ENCODE measurements around the gene PMAIP1.

PMAIP1 gene

DNA sequence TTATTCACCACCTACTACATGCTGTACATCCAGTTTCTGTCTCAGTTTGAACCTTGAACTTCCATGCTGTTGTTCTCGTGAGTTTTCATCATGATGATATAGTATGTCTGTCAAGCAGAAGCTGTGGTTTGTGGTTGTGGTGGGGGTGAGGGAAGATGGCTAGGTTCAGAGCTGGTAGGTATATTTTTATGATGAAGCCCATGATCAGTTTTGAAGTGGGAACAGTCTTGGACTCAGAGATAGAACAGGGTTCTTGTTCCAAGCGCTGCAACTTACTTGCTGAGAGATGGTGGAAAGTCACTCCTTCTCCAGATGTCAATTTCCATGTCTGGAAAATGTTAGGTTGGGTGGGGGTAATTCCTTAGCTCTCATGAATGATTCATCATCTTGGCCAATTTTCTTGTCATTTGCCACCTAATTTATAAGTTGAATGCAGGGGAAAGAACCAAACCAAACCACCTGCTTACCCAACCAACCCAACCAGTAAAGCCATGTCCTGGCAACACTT is 21.6 kb downstream of the PMAIP1 start:
- TF ChIP-seq CTCF (IDR thresholded peaks at IDR 0.05; ENCODE audit: control insufficient read depth, extremely low read depth, insufficient read depth) = no peak
- no peak for DNase-seq (ENCODE audit: low read depth)
- H3K4me3 ChIP-seq (ENCODE audit: low read depth, low read length) = no peak overlapping the region

- no peak for TF ChIP-seq CTCF (IDR thresholded peaks at IDR 0.05; ENCODE audit: control insufficient read depth, extremely low read depth, insufficient read depth)
- DNase-seq (ENCODE audit: low read depth) = no peak
- H3K4me3 ChIP-seq (ENCODE audit: low read depth, low read length) = no peak overlapping the region
These were observed 23.9 kb downstream of the PMAIP1 start for GRCh38 chr18:59923539-59924196.

GRCh38 chr18:59926131-59926530 is 26.3 kb downstream of the PMAIP1 start:
- TF ChIP-seq CTCF (IDR thresholded peaks at IDR 0.05; ENCODE audit: control insufficient read depth, extremely low read depth, insufficient read depth) = no peak
- no peak overlapping the region for H3K4me3 ChIP-seq (ENCODE audit: low read depth, low read length)
- DNase-seq (ENCODE audit: low read depth) = no peak

DNA sequence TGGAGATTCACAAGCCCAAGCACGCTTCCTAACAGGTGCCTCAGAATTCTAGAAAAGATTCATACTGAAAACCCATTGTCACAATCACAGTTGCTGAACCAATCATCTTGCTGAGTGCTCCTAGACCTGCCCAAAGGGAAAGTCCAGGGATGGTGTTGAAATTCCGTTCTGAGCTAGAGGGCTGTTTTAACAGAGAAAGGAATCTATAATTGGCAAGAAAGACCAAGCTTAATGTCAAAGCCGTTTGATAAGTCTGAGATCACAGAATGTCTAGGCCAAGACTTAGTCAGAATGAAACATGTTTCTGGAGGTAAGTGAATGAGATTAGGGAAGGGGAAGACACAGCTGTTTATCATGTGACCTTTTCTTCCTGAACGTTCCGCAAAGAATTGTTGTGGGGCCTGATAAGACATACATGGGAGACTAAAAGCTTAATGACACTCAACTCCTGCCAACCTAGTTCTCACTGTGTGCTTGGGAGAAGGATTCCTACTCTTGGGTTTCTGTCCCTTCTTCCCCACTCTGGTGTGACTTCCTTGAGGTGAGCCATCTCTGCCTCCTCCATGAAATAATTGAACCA is 27.5 kb downstream of the PMAIP1 start:
- no peak overlapping the region for H3K4me3 ChIP-seq (ENCODE audit: low read depth, low read length)
- DNase-seq (ENCODE audit: low read depth) = no peak
- no peak for TF ChIP-seq CTCF (IDR thresholded peaks at IDR 0.05; ENCODE audit: control insufficient read depth, extremely low read depth, insufficient read depth)

DNA sequence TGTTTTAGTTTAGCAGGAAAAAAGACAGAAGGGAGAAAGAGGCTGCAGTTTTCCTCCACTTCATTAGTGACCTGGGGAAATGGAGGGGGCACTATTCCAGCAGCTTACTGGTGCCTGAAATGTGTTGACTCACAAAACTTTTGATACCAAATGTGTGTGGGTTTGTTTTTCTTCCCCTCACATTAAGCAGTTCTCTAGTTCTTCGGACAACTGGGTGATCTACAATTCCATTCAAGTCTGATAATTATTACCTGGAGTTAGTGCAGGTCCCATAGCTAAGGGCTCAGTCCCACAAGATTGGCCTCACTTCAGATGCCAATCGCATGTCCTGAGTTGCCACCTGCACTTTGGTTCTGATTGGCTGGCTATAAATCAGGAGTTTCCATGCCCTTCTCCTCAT is 28.4 kb downstream of the PMAIP1 start:
- no peak for TF ChIP-seq CTCF (IDR thresholded peaks at IDR 0.05; ENCODE audit: control insufficient read depth, extremely low read depth, insufficient read depth)
- no peak overlapping the region for H3K4me3 ChIP-seq (ENCODE audit: low read depth, low read length)
- no peak for DNase-seq (ENCODE audit: low read depth)

DNA sequence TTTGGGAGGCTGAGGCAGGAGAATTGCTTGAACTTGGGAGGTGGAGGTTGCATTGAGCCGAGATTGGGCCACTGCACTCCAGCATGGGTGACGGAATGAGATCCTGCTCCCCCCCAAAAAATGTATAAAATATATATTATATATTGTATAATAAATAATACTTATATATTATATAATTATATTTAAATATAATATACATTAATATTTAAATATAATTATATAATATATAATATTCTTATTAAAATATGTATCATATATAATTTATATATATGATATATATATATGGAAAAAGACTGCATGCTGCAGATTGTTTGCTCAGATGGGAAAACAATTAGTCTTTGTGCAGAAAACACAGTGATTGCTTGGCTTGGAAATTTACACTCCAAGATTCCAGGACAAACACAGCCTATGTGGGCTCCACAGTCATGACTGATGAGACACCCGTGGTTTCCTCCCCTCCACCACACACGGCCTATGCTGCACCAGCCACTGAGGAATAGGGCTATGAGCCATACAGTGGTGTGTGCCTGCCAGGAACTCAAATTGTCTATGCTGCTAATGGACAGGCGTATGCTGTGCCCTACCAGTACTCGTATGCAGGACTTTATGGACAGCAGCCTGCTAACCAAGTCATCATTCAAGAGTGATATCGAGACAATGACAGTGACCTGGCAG is 30.0 kb downstream of the PMAIP1 start:
- no peak for DNase-seq (ENCODE audit: low read depth)
- no peak overlapping the region for H3K4me3 ChIP-seq (ENCODE audit: low read depth, low read length)
- TF ChIP-seq CTCF (IDR thresholded peaks at IDR 0.05; ENCODE audit: control insufficient read depth, extremely low read depth, insufficient read depth) = no peak
